ENCODE data around the gene EDIL3. TPM values are rescaled to one million over a fixed set of nuclear protein-coding genes. Genes with fewer than 3 reads are reported as not detected.

The EDIL3 gene
- total and polyA plus RNA-seq, 2 donors (not counting 3 experiments of a cell fraction or from before 2014, with no cell fraction given) = 9.1 to 28.8 TPM

DNA sequence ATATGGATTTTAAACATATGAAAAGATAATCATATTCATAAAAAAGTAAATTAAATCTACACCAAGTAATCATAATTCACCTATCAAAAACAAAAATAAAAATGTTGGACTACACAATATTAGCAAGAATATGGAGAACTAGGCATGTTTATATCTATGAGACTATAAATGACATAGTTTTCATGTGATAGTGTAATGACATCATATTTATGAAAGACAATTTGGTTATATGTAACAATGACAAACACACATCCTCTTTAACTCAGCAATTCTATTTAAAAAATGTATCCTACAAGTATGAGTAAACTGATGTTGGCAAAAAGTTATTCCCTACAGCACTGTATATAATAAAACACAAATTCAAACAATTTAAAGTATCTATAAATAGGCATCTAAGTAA lies 312.3 kb downstream of the EDIL3 start:
- TF ChIP-seq JUN (IDR thresholded peaks at IDR 0.05; ENCODE audit: borderline replicate concordance, insufficient read depth, insufficient read length, low read depth) (no peak), CTCF (IDR thresholded peaks at IDR 0.05; ENCODE audit: extremely low read depth in 1 of 2, insufficient read depth in 1 of 2, low read depth in 1 of 2, low read length in 2 of 2) (no peak), EZH2 (IDR thresholded peaks at IDR 0.05; ENCODE audit: borderline replicate concordance, low read depth, low read length, severe bottlenecking) (no peak), POLR2AphosphoS5 (IDR thresholded peaks at IDR 0.05; ENCODE audit: insufficient read depth, low read depth, low read length) (no peak)
- Histone ChIP-seq H3K9me1 (replicated peaks; ENCODE audit: control insufficient read depth, extremely low read depth, insufficient read depth, low read length) (no peaks in the 10 kb centered on the region), H3K36me3 (ENCODE audit: control insufficient read depth in 2 of 2, extremely low read depth in 1 of 2, insufficient read depth in 2 of 2, low read length in 2 of 2) (no peaks in the 10 kb centered on the region), H3K79me2 (ENCODE audit: control insufficient read depth, insufficient read depth, low read length) (no peaks in the 10 kb centered on the region), H3K27ac (ENCODE audit: insufficient read depth, low read depth, low read length) (no peak overlapping the region), H3K27me3 (ENCODE audit: control insufficient read depth in 2 of 2, insufficient read depth in 2 of 2, low read length in 2 of 2) (no peaks in the 10 kb centered on the region), H3K4me1 (ENCODE audit: control insufficient read depth, extremely low read depth, insufficient read depth, low read length) (no peaks in the 10 kb centered on the region), H3K4me3 (replicated peaks in 1 of 3; ENCODE audit: insufficient read depth in 1 of 3, low read depth in 1 of 3, low read length in 3 of 3) (no peak overlapping the region), H2AFZ (ENCODE audit: low read depth, low read length) (no peak overlapping the region), H3K9me3 (replicated peaks; ENCODE audit: control insufficient read depth, insufficient read depth, low read length) (no peaks in the 10 kb centered on the region), H3K4me2 (ENCODE audit: insufficient read depth, low read length) (no peak overlapping the region), H4K20me1 (replicated peaks; ENCODE audit: control insufficient read depth, extremely low read depth, insufficient read depth, low read length) (no peaks in the 10 kb centered on the region), H3K9ac (replicated peaks; ENCODE audit: extremely low read depth, insufficient read depth, low read length) (no peak overlapping the region)
- DNase-seq (ENCODE audit: low read depth, low spot score) (no peak), FAIRE-seq (no peak)
- dilution Hi-C loops (cut with MboI; ENCODE audit: extremely low pct_ligation_motif_present, low sequenced_read_pairs) = no loop called here
- intact Hi-C loops (cut with micrococcal nuclease) = no loop called here
- BruUV-seq (replicated peaks) = no TSS peak
- CTCF ChIA-PET = no interaction called here
- POLR2A ChIA-PET = no interaction called here

DNA sequence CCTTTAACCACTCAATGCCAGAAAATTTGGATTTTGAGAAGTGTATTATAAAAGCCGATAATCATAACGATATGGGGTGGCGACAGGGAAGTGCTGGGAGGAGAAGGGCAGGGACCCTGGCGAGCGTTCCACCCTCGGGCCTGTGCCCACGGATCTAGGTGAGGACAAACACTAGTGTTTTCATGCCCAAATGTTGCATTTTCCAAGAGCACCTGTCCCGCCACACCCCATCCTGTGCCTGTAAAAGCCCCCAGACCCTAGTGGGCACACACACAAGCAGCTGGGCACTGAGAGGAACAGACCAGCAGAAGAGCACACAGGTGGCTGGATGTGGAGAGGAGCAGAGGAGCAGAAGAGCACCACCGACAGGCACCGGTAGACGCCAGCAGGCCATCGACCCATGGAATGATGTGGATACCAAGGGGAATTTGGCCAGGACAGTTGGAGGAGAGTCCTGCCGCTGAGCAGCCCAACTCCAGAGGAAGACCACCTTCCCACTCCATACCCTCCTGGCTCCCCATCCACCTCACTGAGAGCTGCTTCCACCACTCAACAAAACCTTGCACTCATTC lies 315.0 kb downstream of the EDIL3 start:
- FAIRE-seq = no peak
- TF ChIP-seq, protein P1, sequence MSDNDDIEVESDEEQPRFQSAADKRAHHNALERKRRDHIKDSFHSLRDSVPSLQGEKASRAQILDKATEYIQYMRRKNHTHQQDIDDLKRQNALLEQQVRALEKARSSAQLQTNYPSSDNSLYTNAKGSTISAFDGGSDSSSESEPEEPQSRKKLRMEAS (IDR thresholded peaks at IDR 0.05; ENCODE audit: insufficient read depth, insufficient read length) = no peak
- TF ChIP-seq FOS (IDR thresholded peaks at IDR 0.05; ENCODE audit: borderline replicate concordance, insufficient read depth, low read length) = no peak
- no peak for TF ChIP-seq EZH2 (IDR thresholded peaks at IDR 0.05; ENCODE audit: borderline replicate concordance, low read depth, low read length, severe bottlenecking)
- TF ChIP-seq CTCF (IDR thresholded peaks at IDR 0.05; ENCODE audit: extremely low read depth in 1 of 2, insufficient read depth in 1 of 2, low read depth in 1 of 2, low read length in 2 of 2) = no peak
- TF ChIP-seq JUN (IDR thresholded peaks at IDR 0.05; ENCODE audit: borderline replicate concordance, insufficient read depth, insufficient read length, low read depth) = no peak
- TF ChIP-seq POLR2AphosphoS5 (IDR thresholded peaks at IDR 0.05; ENCODE audit: insufficient read depth, low read depth, low read length) = no peak
- no peak for TF ChIP-seq POLR2A (IDR thresholded peaks at IDR 0.05; ENCODE audit: low read depth, low read length)
- no peak for TF ChIP-seq GATA2 (IDR thresholded peaks at IDR 0.05; ENCODE audit: insufficient read depth, insufficient read length, low read depth, low read length)
- Histone ChIP-seq H2AFZ (ENCODE audit: low read depth, low read length) (no peak overlapping the region), H4K20me1 (replicated peaks; ENCODE audit: control insufficient read depth, extremely low read depth, insufficient read depth, low read length) (no peaks in the 10 kb centered on the region), H3K4me1 (ENCODE audit: control insufficient read depth, extremely low read depth, insufficient read depth, low read length) (no peaks in the 10 kb centered on the region), H3K79me2 (ENCODE audit: control insufficient read depth, insufficient read depth, low read length) (no peaks in the 10 kb centered on the region), H3K9ac (replicated peaks; ENCODE audit: extremely low read depth, insufficient read depth, low read length) (no peak overlapping the region), H3K9me3 (replicated peaks; ENCODE audit: control insufficient read depth, insufficient read depth, low read length) (no peaks in the 10 kb centered on the region), H3K27me3 (ENCODE audit: control insufficient read depth in 2 of 2, insufficient read depth in 2 of 2, low read length in 2 of 2) (no peaks in the 10 kb centered on the region), H3K4me2 (ENCODE audit: insufficient read depth, low read length) (no peak overlapping the region), H3K9me1 (replicated peaks; ENCODE audit: control insufficient read depth, extremely low read depth, insufficient read depth, low read length) (no peaks in the 10 kb centered on the region), H3K4me3 (replicated peaks in 1 of 3; ENCODE audit: insufficient read depth in 1 of 3, low read depth in 1 of 3, low read length in 3 of 3) (no peak overlapping the region), H3K36me3 (ENCODE audit: control insufficient read depth in 2 of 2, extremely low read depth in 1 of 2, insufficient read depth in 2 of 2, low read length in 2 of 2) (no peaks in the 10 kb centered on the region), H3K27ac (ENCODE audit: insufficient read depth, low read depth, low read length) (no peak overlapping the region)
- intact Hi-C loops (cut with micrococcal nuclease) (no loop called here), dilution Hi-C loops (cut with MboI; ENCODE audit: extremely low pct_ligation_motif_present, low sequenced_read_pairs) (no loop called here)
- ChIA-PET POLR2A (no interaction called here), CTCF (no interaction called here)
- DNase-seq (ENCODE audit: low read depth, low spot score) = no peak
- BruUV-seq (replicated peaks) = no TSS peak
